GM12878 (cell line): ENCODE measurements around the gene PHF2. TPM values are rescaled to one million over a fixed set of nuclear protein-coding genes. Genes with fewer than 3 reads are reported as not detected.
A peak's percentile ranks its signal among the peaks of the same experiment; 100 is the strongest.

Source experiments
- ATAC-seq: fragments of 200-7000 bp; cut with Tn5 transposase; 3 replicates; pipeline ENCODE4 v1.9.1; 2020; ENCODE audit warnings: mild to moderate bottlenecking, moderate library complexity
- BruUV-seq: library from RNA; stranded (reverse); fragments of 400-500 nt; replicated peaks from 2 replicates; lab custom pipeline; 2021; lab: Mats Ljungman, UMichigan
- CTCF ChIA-PET: fragments of 300-600 bp; sonication (Branson Sonifier 250); formaldehyde crosslinking; extraction: SDS; loops from one replicate; lab custom pipeline; 2021; ENCODE audit warnings: inconsistent platforms; lab: Yijun Ruan, JAX
- POLR2A ChIA-PET: fragments of 350-600 bp; formaldehyde crosslinking; extraction: SDS; loops from one replicate; lab custom pipeline; 2021; ENCODE audit warnings: inconsistent platforms; lab: Charles Lee
- RAD21 ChIA-PET: fragments of 300-600 bp; sonication (Branson Sonifier 250); formaldehyde crosslinking; loops from one replicate; lab custom pipeline; 2023; ENCODE audit warnings: antibody characterized with exemption; ENCODE audit not compliant: unreplicated experiment; lab: Charles Lee
- SMC1A ChIA-PET: fragments of 300-600 bp; sonication (Branson Sonifier 250); formaldehyde crosslinking; loops from one replicate; lab custom pipeline; 2023; ENCODE audit not compliant: unreplicated experiment, uncharacterized antibody; lab: Charles Lee
- DNase-seq: peaks from one replicate; pipeline ENCODE4 v3.0.0-alpha.2; 2011; ENCODE audit warnings: low read depth, low spot score
- FAIRE-seq: peaks from 3 replicates; lab custom pipeline; 2011; peaks lifted over from hg19 to GRCh38; lab: Jason Lieb, UNC
- H2AFZ ChIP-seq: 2 replicates; pipeline ENCODE4 v1.6.0; 2011; ENCODE audit warnings: low read depth, low read length, control low read depth; ENCODE audit not compliant: control insufficient read depth
- H3K27ac ChIP-seq: 2 replicates; pipeline ENCODE4 v1.5.1; 2011; ENCODE audit warnings: control low read depth; ENCODE audit not compliant: control insufficient read depth, insufficient read depth
- H3K27me3 ChIP-seq, 2 experiments: replicated peaks in 1 of 2; 2 replicates each; pipeline versions ENCODE4 v1.6.0 to v1.6.1; 2011; ENCODE audit warnings: low read length in 1 of 2; ENCODE audit not compliant: control insufficient read depth in 2 of 2, insufficient read depth in 2 of 2
- H3K36me3 ChIP-seq, 2 experiments: 2 replicates each; pipeline ENCODE4 v1.5.1; 2011; ENCODE audit warnings: low read length in 1 of 2; ENCODE audit not compliant: control insufficient read depth in 2 of 2, insufficient read depth in 2 of 2
- H3K4me1 ChIP-seq: 2 replicates; pipeline ENCODE4 v1.6.1; 2011; ENCODE audit warnings: mild to moderate bottlenecking, low read length, moderate library complexity, mixed read lengths; ENCODE audit not compliant: control insufficient read depth, insufficient read depth
- H3K4me2 ChIP-seq: 2 replicates; pipeline ENCODE4 v1.6.0; 2011; ENCODE audit warnings: control low read depth; ENCODE audit not compliant: control insufficient read depth, insufficient read depth
- H3K4me3 ChIP-seq: fragments of 200-600 bp; sonication (generic); 2 replicates; pipeline ENCODE4 v1.5.1; 2016
- H3K79me2 ChIP-seq: 2 replicates; pipeline ENCODE4 v1.6.0; 2011; ENCODE audit warnings: low read length; ENCODE audit not compliant: control insufficient read depth, insufficient read depth
- H3K9ac ChIP-seq: 2 replicates; pipeline ENCODE4 v1.8.0; 2011; ENCODE audit warnings: low read length, control low read depth, mixed read lengths; ENCODE audit not compliant: control insufficient read depth, insufficient read depth
- H3K9me3 ChIP-seq: replicated peaks from 3 replicates; pipeline ENCODE4 v1.5.1; 2011; ENCODE audit warnings: mild to moderate bottlenecking, low read length; ENCODE audit not compliant: control insufficient read depth, insufficient read depth
- H4K20me1 ChIP-seq: 2 replicates; pipeline ENCODE4 v1.6.0; 2011; ENCODE audit not compliant: control insufficient read depth, insufficient read depth
- BCLAF1 ChIP-seq: fragments of 450-650 bp; IDR thresholded peaks from 2 replicates; pipeline ENCODE4 v1.6.1; 2017; ENCODE audit warnings: antibody characterized with exemption, mild to moderate bottlenecking, moderate library complexity
- CBX5 ChIP-seq: sonication (generic); IDR thresholded peaks from 2 replicates; pipeline ENCODE4 v1.6.1; 2016; ENCODE audit warnings: low read depth, moderate library complexity, mild to moderate bottlenecking, inconsistent platforms
- CHD2 ChIP-seq: IDR thresholded peaks from 2 replicates; pipeline ENCODE4 v1.6.1; 2011; ENCODE audit warnings: low read depth, low read length, improper control_type of control experiment, borderline replicate concordance
- HDGF ChIP-seq: fragments of 450-650 bp; IDR thresholded peaks from 2 replicates; pipeline ENCODE4 v1.6.1; 2016; ENCODE audit warnings: antibody characterized with exemption
- KLF5 ChIP-seq: fragments of 450-650 bp; IDR thresholded peaks from 2 replicates; pipeline ENCODE4 v1.6.1; 2014; ENCODE audit warnings: mild to moderate bottlenecking; ENCODE audit not compliant: partially characterized antibody
- MAX ChIP-seq: IDR thresholded peaks from 2 replicates; pipeline ENCODE4 v1.6.1; 2012; ENCODE audit warnings: low read depth, low read length, improper control_type of control experiment
- NR2C2 ChIP-seq: IDR thresholded peaks from 2 replicates; pipeline ENCODE4 v1.6.1; 2011; ENCODE audit warnings: borderline replicate concordance, low read depth; ENCODE audit not compliant: control insufficient read depth, insufficient read length
- RAD21 ChIP-seq: IDR thresholded peaks from 2 replicates; pipeline ENCODE4 v1.6.1; 2011; ENCODE audit warnings: mild to moderate bottlenecking, low read depth, low read length, moderate library complexity; ENCODE audit not compliant: insufficient read depth
- RAD51 ChIP-seq: fragments of 450-650 bp; IDR thresholded peaks from 2 replicates; pipeline ENCODE4 v1.6.1; 2016; ENCODE audit warnings: moderate library complexity, mild to moderate bottlenecking, inconsistent platforms
- RELA ChIP-seq: fragments of 450-650 bp; IDR thresholded peaks from 2 replicates; pipeline ENCODE4 v1.8.0; 2014; ENCODE audit warnings: borderline replicate concordance; ENCODE audit not compliant: partially characterized antibody
- TAF1 ChIP-seq: IDR thresholded peaks from 2 replicates; pipeline ENCODE4 v1.6.1; 2011; ENCODE audit warnings: mild to moderate bottlenecking, low read depth, low read length, borderline replicate concordance
- ZNF24 ChIP-seq: fragments of 450-650 bp; IDR thresholded peaks from 2 replicates; pipeline ENCODE4 v1.6.1; 2017; ENCODE audit warnings: antibody characterized with exemption, mild to moderate bottlenecking
- ZNF384 ChIP-seq: IDR thresholded peaks from 2 replicates; pipeline ENCODE4 v1.6.1; 2012; ENCODE audit warnings: low read depth, mild to moderate bottlenecking, low read length, improper control_type of control experiment, borderline replicate concordance
- WGBS: methylation state at CpG from one replicate; pipeline ENCODE4 v1.1.6; 2016; ENCODE audit warnings: low lambda C conversion rate; ENCODE audit not compliant: insufficient replicate concordance, insufficient coverage; ENCODE audit errors: missing lambda C conversion rate; 5-methylcytosine and 5-hydroxymethylcytosine counted together
- in situ Hi-C: fragments of 300-500 bp; cut with MboI; formaldehyde crosslinking; loops from 9 replicates; pipeline ENCODE4 v1.14.3; 2018; ENCODE audit warnings: mixed read lengths
- intact Hi-C: fragments of 100-400 bp; cut with micrococcal nuclease; formaldehyde crosslinking; loops from one replicate; pipeline ENCODE4 v1.14.2; 2022; ENCODE audit not compliant: unreplicated experiment
- polyA plus RNA-seq, 11 experiments: library from polyadenylated mRNA; depleted of rRNA in 4 of 11; unstranded in 6 of 11; stranded (reverse) in 5 of 11; fragments of >200 nt; fragmentation: Nextera tagmentation in 4 of 11; fragmentation: Illumina TruSeq in 1 of 11; extraction: Ambion mirVana in 4 of 11; extraction: Trizol in 1 of 11; gene quantifications; 1 replicate in 1 of 11; 2 replicates in 10 of 11; pipeline versions ENCODE4 v1.2.1 to v1.2.3, GENCODE V29; 2011 to 2016; ENCODE audit warnings: inconsistent platforms in 2 of 11, missing spikeins in 2 of 11, low read depth in 1 of 11
- total RNA-seq, 4 experiments: library from RNA; depleted of rRNA in 3 of 4; stranded (reverse); fragments of >200 nt in 3 of 4; fragmentation: Illumina TruSeq in 1 of 4; extraction: Trizol in 1 of 4; gene quantifications; 2 replicates each; pipeline versions ENCODE4 v1.2.1 to v1.2.3, GENCODE V29; 2013 to 2021

The PHF2 gene
- total and polyA plus RNA-seq, 10 of the 15 experiments (the other 5 are each of a cell fraction or from before 2014, with no cell fraction given): 0.34 to 13.3 (median 5.5) TPM

GRCh38 chr9:93613791-93614190 is 37.4 kb downstream of the PHF2 start (continued):
- no peak for TF ChIP-seq MAX

GRCh38 chr9:93614830-93615468 is 38.6 kb downstream of the PHF2 start:
- ATAC-seq: no peak
- SMC1A ChIA-PET: no interaction called here
- peak; percentile 17 for TF ChIP-seq NR2C2
- 0 out of 2 replicates have a peak, but pooled peaks have one; percentile 54 for TF ChIP-seq HDGF
- no peak for TF ChIP-seq ZNF24
- Histone ChIP-seq H3K36me3 (no peaks in the 10 kb centered on the region; a peak in 1 of 4 replicates), H4K20me1 (no peaks in the 10 kb centered on the region), H3K79me2 (no peaks in the 10 kb centered on the region; the same call in 1 of the 2 replicates), H3K4me3 (no peak overlapping the region), H3K4me2 (no peak overlapping the region), H3K27ac (no peak overlapping the region), H3K9ac (no peak overlapping the region), H3K27me3 (no peaks in the 10 kb centered on the region), H3K9me3 (peaks cover 2% of the 10 kb centered on the region; the same call in 1 of the 3 replicates), H2AFZ (no peak overlapping the region), H3K4me1 (peaks cover 3% of the 10 kb centered on the region; the same call in 1 of the 2 replicates)
- in situ Hi-C loops: no loop called here
- no peak for DNase-seq
- RAD21 ChIA-PET: no interaction called here
- CTCF ChIA-PET: no interaction called here
- no peak for FAIRE-seq
- intact Hi-C loops: no loop called here
- TSS peak; percentile 52 for BruUV-seq
- 86% methylated on average over 5 of the region's 5 CpGs for WGBS
- POLR2A ChIA-PET: no interaction called here

GRCh38 chr9:93616044-93616443 is 39.7 kb downstream of the PHF2 start:
- no peaks in the 10 kb centered on the region for H4K20me1 ChIP-seq
- H3K4me1 ChIP-seq: peaks cover 3% of the 10 kb centered on the region; the same call in 1 of the 2 replicates
- H2AFZ ChIP-seq: no peak overlapping the region
- no peak overlapping the region for H3K27ac ChIP-seq
- no peak for FAIRE-seq
- BruUV-seq: no TSS peak
- no peak overlapping the region for H3K4me3 ChIP-seq
- ChIA-PET SMC1A (no interaction called here), POLR2A (no interaction called here), RAD21 (no interaction called here), CTCF (no interaction called here)
- no peak for ATAC-seq
- H3K9me3 ChIP-seq: no peaks in the 10 kb centered on the region
- WGBS: 61% methylated on average over 2 of the region's 2 CpGs
- H3K79me2 ChIP-seq: no peaks in the 10 kb centered on the region; the same call in 1 of the 2 replicates
- DNase-seq: no peak
- no peak overlapping the region for H3K9ac ChIP-seq
- no peak overlapping the region for H3K4me2 ChIP-seq
- intact Hi-C loops (no loop called here), in situ Hi-C loops (no loop called here)
- no peaks in the 10 kb centered on the region; a peak in 1 of 4 replicates for H3K36me3 ChIP-seq
- H3K27me3 ChIP-seq: no peaks in the 10 kb centered on the region
- TF ChIP-seq RAD21: no peak
- no peak for TF ChIP-seq CHD2
- no peak for TF ChIP-seq ZNF384
- TF ChIP-seq BCLAF1: no peak
- no peak for TF ChIP-seq KLF5
- TF ChIP-seq RELA: no peak
- TF ChIP-seq RAD51: no peak
- TF ChIP-seq CBX5: no peak
- no peak for TF ChIP-seq TAF1
